CD4-positive, alpha-beta T cell treated with Interleukin-15 for 1 hour (primary cell): ENCODE measurements around the gene TCEA3.
"Not testable (repeated sequence)": the region's sequence is repeated elsewhere in the genome, so short reads cannot be mapped to it uniquely, and the experiment has no call there.

ENCODE experiments used
- DNase-seq: peaks from one replicate; pipeline ENCODE4 v3.0.0-alpha.2; 2020

TCEA3 gene

DNA sequence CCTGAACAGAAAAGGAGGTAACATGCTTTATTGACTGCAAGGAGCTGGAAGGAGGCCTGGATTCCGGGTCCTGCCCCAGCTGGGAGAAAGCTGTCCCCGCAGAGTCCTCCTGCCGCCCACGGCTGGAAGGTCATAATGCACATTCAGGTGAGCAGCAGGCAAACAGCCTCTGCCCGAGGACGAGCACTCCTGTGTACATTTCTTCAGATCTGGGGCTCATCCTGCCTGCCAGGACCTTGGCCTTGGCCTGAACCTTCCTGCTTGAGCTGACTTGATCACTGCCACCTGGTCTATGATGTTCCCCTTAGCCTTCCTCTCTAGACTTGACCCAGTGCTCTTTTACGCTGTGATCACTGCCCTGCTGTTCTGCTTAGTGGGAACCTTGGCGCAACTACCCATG, 37.1 kb downstream of the TCEA3 start:
- no peak for DNase-seq

DNA sequence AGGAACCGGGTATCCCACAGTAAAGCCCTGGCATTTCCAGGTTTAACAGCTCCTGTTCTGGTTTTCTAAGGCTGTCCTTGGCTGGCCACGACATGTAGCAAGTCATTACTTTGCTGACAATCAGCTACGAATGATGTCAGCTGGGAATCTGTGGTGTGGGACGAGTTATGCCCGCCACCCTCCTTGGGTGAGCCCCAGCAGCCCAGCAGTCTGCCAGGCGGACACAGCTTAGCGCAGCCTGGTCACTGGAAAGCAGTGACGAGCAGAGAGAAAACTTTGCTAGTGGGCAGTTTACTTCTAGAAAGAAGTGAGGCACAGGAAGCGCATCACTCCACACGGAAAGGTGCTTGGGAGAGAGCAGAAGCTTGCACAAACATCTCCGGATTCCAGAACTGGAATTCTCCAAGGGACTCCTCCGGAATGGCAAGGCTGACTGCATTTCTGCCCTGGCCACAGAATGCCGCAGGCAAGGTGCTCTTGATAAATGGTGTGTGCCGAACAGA, 39.4 kb downstream of the TCEA3 start:
- no peak for DNase-seq

DNA sequence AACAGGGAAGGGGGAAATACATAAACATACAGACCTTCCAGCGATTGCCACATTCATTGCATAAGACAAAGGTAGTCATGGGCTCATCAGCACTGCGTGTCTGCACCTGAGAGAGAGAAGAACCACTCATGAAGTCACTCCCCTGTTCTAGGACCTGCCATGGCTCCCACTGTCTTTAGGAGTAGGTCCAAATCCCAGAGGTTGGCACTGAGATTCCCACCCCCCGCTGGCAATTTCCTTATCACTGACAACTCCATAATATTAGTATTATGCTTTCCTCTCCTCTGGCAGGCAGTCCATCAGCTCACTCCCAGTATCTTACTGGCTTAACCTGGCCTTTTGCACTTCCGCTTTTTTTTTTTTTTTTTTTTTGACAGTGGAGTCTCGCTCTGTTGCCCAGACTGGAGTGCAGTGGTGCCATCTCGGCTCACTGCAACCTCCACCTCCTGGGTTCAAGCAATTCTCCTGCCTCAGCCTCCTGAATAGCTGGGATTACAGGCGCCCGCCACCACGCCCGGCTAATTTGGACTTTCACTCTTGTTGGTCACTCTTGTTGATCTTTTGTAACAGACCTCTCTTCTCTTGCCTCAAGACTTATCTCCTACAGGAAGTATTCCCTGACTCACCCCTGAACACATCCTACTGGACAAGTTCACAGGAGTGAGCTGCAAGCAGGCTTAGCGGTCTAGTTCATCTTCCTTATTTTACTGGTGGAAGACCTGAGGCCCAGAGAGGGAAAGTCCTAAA, 40.1 kb downstream of the TCEA3 start:
- no peak for DNase-seq

DNA sequence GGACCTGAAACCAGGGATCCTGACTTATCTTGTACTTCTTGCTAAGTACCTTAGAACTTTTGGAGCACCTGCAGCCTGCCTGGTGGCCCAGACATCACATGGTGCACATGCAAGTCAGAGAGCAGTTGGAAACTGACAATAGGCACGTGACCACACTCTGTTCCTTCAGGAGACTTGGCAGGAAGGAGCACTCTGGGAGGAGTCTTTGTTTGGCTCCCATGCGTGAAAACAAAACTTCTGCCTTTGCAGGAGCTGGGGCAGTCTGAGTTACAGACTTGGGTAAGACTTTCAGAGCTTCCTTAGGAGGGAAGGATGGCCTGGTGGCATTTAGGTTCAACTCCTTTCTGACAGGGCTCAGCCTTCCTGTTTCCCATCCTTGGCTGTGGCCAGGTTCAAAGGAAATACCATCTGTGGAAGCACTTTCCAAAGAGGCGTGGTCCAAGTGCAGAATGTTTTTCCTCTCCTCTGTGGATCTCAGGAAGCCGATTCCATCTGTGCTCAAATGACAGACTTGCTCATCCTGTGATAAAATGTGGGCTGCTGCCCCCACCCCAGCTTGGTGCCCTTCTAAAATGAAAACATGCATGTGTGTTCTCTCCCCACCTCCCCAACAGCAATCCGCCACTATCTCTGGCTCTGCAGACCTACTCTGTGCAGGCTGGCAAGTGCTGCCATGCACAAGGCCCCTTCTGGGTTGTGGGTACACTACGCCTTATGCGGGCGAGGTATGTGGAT, 40.8 kb downstream of the TCEA3 start:
- no peak for DNase-seq

DNA sequence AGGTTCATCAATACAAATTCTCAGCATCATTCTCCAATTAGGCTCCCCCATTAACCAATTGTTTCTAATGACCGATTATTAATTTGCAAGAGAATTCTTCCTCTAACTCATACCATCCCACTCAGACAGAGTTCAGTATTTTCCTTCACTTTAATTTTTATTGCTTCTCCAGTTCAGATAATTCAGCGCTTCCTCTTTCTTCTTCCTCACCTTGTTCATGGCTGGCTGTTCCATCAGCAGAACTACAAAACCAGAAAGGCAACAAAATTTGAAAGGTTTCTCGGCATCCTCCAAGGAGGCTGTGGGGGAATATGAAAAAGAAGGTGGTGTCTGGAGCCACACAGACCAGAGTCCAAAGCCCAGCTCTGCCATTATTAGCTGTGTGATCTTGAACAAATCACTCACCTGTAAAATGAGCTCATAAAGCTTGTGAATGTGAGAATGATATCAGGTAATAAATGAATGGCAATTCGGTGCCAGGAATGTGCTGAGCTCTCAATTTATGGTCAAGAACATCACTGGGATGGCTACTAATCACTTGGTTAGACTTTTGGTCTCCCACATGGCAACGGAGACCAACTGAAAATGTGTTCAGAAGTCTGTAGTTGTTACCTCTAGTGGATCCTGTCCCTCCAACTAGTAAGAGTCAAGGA, 43.2 kb downstream of the TCEA3 start:
- no peak for DNase-seq

DNA sequence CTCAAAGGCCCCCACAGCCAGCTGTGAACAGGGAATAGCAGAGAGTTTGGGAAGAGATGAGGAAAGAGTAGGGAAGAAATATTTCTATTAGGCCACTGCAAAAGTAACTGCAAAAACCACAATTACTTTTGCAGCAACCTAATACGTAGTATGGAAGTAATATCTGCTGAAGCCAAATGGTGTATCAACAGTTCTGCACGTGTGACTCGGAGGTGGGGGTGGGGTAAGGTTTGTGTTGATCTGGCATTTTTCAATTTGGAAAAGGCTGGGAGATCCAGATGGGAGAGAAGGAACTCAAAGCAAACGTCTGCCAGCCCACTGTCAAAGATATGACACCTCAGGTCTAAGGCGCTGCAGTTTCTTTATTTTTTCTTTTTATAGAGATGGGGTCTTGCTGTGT, 43.8 kb downstream of the TCEA3 start:
- DNase-seq, result no peak

DNA sequence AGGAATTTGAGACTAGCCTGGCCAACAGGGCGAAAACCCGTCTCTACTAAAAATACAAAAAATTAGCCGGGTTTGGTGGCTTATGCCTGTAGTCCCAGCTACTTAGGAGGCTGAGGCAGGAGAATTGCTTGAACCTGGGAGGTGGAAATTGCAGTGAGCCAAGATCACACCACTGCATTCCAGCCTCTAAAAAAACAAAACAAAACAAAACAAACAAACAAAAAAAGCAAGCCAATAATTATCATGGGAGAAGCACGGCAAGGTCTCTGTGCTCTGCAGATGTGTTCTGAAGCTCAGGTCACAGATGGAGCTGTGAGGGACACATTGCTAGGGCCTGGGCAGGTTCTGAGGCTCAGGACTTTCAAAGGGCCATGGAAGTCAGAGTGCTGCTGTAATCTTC, 44.3 kb downstream of the TCEA3 start:
- DNase-seq, result not testable (repeated sequence)

DNA sequence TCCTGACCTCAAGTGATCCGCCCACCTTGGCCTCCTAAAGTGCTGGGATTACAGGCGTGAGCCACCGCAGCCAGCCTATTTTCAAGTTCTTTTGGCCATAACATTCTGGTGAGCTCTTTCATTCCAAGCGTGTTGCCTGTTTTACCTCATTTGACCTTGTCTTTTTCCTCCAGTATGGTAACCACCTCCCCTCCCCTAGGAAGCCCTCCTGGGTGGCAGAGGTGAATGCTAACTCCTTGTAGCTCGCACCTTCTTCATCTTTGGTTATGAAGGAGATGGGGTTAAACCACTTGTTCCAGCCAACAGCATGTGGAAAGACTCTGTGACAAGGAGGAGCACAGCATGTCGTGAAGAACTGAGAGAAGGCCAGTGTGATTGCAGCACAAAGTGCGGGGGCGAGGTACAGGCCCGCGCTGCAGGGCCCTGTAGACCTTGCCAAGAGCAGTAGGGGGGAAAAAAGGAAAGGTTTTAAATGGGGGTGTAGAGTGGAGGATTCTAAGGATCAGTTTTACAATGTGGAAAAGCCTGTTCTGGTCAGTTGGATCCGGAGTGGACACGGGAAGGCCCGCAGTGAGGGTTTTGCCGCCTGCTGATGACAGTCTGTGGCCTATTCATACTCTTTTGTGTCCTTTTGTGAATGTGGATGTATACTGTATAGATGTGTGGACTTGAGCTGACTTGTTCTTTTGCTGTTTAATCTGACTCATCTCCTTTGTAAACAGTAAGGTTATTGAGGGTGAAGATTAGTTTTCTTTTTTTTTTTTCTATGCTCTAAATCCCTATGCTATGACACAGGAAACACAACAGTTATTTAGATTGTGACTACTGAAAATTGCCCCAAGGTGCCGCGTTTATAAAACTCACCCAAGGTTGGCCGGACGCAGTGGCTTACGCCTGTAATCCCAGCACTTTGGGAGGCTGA, 47.4 kb downstream of the TCEA3 start:
- DNase-seq, result no peak

DNA sequence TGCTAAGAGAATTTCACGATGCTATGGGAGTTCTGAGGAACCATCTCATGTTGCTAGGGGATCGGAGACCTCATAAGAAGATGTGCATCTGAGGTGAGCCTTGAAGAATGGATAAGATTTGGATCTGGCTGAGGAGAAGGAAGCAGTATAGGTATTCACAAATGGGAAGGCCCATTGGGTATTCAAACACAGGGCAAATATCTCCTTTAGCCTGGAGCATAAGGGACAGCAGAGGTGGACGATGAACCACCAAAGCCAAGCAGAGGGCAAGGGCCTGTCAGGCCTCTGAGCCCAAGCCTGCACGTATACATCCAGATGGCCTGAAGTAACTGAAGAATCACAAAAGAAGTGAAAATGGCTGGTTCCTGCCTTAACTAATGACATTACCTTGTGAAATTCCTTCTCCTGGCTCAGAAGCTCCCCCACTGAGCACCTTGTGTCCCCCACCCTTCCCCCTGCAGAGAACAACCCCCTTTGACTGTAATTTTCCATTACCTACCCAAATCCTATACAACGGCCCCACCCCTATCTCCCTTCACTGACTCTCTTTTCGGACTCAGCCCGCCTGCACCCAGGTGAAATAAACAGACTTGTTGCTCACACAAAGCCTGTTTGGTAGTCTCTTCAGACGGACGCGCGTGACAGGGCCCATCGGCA, 50.3 kb downstream of the TCEA3 start:
- not testable (repeated sequence) for DNase-seq

DNA sequence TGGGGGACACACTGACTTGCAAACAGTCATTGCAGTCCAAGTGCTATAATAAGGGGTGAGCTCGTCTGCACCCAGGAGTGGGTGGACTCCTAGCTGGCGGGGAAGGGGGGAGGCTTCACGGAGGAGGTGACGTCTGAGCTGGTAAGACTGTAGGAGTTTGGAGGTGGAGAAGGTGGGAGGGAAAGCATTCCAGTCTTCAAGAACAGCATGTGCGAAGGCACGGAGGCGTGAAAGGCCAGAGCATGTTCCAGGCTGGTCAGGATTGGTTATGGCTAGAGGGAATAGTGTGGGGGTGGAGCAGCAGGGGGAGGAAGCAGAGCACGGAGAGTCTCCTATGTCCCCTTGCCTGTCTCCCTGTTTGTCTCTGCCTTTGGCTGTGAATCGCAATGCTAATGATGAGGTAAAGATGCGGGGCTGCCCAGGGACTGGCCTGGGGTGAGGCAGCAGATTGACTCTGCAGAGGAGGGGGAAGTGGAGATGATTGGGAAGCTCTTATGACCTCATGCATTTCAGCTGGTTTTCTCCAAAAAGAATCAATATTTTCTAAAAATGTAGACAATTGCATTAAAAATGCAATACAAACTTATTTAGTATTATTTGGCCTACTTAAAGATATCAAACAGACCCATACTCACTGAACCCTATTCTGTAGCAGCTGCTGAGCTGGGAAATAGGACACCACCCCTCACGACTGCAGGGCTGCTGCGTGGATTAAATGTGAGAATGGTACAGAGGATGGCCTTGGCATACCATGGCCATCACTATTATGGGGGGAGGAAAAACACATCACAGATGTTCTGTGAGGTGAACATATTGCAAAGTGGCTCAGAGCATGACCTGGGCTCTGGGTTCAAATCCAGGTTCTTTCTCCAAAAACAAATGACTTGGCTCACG, 52.3 kb downstream of the TCEA3 start:
- DNase-seq, result no peak

DNA sequence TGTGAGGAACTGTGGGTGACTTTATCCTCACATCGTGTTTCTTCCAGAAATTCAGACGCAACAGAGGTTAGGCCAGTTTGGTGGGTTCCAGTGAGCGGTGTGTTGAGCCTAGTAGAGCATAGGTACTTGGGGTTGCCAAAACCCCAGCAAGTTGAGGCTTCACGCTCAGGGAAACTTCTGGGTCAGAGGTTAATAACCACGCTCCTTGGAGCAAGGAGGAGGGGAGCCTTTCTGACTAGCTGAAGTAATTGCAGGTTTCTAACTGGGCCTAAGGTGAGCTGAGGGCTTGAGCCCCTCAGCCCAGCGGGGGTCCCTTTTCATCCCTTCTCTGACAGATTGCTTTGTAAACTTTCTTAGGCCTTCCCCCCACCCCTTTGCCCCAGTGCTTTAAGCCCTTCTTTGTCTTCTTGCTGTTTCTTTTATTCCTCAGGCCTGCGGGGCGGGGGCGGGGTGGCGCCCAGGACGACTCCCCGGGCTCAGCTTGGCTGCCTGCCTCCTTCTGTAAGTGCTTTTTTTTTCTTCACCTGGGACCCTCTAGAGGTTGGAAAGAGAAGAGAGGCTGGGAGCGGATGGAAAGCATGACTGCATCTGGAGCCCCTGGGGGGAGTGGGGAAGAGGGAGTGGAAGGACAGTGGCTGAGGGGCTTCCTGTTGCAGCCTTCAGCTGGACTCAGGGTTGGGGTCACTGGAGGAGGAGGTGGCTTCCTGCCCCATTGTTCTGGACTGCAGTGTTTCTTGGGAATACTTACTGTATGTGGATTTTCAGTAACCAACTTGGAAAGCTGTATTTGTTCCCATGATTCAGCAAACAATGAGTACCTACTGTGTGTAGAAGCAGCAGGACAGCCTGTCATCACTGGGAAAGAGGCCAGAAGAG, 53.6 kb downstream of the TCEA3 start:
- no peak for DNase-seq

DNA sequence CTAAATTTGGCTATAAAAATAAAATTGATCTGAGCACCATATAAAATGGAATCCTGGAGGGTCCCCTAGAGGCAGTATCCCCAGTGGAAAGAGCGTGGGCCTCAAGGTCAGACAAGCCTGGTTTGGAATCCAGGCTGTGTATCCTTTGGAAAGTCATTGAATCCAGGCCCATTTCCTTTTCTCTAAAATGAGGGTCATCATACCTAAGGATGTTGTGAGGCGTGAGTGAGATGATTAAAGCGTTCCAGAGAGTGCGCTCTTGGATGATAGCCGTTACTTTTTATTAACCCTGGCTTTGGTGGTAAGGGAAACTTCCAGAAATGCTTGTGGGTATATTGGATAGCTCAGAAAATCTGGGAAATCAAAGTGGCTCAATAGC, 54.2 kb downstream of the TCEA3 start:
- no peak for DNase-seq

DNA sequence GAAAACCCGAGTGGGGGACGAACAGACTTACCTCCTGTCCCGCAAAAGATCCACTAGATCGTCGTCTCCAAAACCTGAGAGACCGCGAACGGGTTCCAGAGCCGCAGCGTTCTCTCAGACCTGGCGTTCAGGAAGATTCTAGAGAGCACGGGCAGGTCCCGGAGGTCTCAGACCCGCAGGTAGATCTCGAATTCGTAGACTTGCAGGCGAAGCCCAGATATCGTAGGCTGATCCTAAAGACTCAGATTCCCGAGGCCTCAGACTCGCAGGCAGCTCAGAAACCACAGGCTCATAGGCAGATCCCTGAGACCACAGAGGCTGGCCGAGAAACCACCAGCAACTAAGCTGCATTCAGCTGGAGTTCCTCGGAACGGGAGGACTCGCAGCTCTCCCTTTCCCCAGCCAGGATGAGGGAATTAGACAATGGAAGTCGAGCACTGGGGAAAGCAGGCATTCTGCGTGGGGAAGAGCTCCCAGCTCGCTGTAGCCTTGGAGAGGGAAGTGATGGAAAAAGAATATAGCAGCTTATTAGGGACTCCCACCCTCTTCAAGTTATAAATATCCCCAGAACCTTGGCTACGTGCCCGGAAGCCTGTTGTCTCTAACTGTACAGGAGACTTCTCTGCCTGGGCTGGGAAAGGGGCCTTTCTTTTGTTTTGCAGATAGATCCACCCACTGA, 55.1 kb downstream of the TCEA3 start, which contains the start of gene ZNF436:
Gene ZNF436, minus strand, starts transcription at position 502 of the 679 bp plus-strand sequence. CDS start 1,831 bp downstream, outside the sequence.
- no peak for DNase-seq

DNA sequence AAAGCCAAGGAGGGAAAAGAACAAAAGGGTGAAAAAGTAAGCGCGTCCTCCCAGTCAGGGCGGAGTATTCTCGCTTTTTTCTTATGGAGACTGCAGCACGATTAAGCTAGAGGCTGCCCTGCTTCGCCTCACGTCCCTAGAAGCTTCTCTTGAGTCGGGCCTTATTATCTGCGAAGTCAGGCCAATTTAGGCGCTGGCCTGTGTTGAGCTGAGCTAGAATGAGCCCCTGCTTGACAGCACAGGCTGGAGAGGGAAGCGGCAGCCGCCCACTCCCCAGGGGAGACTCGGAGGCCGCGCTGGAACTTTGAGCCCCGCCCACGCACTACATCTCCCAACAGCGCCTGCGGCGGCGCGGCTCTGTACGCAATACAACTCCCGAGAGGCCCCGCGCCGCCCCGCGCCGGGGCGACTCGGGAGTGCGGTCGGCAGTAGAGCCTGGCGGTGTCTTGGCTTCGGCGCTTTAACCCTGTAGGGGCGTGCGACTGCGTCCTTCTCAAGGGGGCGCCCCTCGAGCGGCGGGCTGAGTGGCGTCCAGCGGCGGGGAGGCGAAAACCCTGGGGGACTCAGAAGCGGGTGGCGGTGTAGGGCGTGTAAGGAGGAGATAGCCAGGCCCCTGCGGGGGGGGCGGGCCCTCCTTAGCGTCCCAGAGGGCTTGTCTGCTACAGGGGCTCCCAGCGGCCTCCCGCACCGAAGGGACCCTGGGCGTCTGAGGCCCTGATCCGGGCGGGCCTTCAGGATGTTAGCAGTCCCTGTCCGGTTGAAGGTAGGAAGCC, 55.8 kb downstream of the TCEA3 start:
- DNase-seq, result peak; percentile 85

DNA sequence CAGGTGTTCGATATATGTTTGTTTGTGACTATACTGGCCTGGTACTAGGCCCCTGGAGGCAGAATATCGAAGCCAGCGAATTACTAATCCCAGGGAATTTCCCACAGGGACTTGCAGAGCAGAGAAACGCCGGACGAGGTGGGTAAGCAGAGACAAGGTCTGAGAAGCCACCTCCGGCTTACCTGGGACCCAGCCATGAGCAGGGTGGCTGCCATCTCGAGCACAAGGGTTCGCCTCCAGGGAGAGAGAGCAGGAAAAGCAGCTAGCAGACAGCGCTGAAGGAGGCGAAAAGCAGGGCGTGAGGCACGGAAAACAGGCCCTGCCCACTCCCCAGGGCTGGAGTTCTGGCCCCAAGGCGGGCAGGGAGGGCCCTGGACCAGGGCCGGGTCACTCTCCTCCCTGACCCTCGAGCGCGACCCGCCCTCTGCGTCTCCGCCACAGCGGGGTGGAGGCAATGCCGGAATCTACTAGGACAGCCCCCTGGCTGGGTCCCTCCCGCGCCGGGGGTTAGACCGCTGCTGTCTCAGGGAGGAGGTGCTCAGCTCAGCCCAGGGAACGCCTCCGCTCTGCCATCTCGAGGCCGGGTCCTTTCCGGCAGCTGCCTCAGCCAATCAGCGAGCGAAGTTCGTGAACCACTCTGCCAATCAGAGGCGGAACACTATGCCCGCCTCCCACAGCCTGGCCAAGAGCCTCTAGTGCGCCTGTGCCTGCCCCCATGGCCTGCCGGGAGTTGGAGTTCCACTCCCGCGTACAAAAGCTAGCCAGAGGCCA, 56.6 kb downstream of the TCEA3 start:
- peak; percentile 98 for DNase-seq

DNA sequence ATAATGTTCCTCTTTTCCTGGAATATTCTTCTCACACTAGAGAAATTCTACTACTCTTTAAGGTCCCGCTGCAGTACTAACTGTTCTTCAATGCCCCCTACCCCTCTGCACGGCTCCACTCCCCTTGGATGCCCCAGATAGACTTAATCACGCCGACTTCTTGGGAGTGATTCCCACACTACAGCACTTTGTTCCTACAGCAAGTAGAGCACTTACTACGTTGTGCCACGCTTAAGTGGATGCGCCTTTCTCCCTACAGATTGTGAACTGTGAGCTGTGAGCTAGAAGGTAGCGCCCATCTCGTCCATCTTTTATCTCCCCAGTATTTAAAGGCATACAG, 57.1 kb downstream of the TCEA3 start:
- no peak for DNase-seq

DNA sequence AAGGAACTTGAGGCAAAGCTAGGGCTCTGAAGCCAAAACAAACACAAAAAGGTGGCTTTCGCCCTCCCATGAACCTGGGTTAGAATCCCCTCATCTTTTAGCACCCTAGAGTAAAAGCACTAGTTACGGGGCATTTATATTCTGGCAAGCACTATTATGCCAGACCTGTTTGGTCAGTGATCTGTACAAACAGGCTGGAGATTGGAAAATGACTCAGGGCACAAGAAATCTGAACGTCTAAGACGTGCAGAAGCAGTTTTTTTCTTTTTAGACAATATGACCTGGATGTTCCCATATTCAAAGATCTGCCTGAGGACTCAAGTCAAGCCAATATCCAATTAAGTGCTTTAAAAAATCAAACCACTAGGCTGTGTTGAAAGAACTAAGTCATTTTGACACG, 58.0 kb downstream of the TCEA3 start:
- no peak for DNase-seq

DNA sequence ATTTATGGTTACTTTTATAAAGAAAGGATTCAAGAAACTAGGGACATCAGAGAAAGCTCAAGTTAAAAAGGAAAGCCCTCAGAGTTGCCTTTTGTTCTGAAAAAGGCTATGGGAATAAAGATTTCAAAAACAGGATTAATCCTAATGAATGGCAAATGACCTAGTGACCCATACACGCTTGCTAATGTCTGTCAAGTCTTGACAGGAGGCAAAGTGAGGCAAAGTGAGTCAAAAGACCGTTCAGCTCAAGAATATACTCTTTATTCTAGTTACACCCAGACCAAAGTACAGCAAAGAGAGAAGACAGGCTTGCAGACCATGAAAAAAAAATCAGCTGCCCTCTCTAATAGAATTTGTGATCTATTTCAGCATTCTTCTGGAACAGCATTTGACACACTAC, 58.4 kb downstream of the TCEA3 start:
- no peak for DNase-seq
